GM18907 (cell line): ENCODE results near the gene LRP3.
A peak's percentile ranks its signal among the peaks of the same experiment; 100 is the strongest.

ENCODE experiments used
- ATAC-seq: cut with Tn5 transposase; IDR thresholded peaks from one replicate; pipeline ENCODE4 v1.9.1; 2021; ENCODE audit warnings: mild to moderate bottlenecking, moderate library complexity; ENCODE audit not compliant: unreplicated experiment

The LRP3 gene

GRCh38 chr19:33235269-33235995 is 41.3 kb downstream of the LRP3 start:
- peak; percentile 95 for ATAC-seq

GRCh38 chr19:33235996-33236350 is 41.8 kb downstream of the LRP3 start:
- ATAC-seq: no peak

- ATAC-seq: no peak
Observed at GRCh38 chr19:33236696-33237390, 42.7 kb downstream of the LRP3 start.

GRCh38 chr19:33238481-33239149 is 44.5 kb downstream of the LRP3 start:
- ATAC-seq: no peak

- no peak for ATAC-seq
Observed at GRCh38 chr19:33239223-33239975, 45.3 kb downstream of the LRP3 start.

- ATAC-seq: no peak
Observed at GRCh38 chr19:33240181-33240771, 46.1 kb downstream of the LRP3 start.

- ATAC-seq: no peak
Observed at GRCh38 chr19:33241091-33241529, 47.0 kb downstream of the LRP3 start.

GRCh38 chr19:33241530-33242101 is 47.5 kb downstream of the LRP3 start:
- ATAC-seq: no peak

- ATAC-seq: no peak
Observed at GRCh38 chr19:33242131-33242530, 48.0 kb downstream of the LRP3 start.

- no peak for ATAC-seq
Observed at GRCh38 chr19:33242911-33243310, 48.8 kb downstream of the LRP3 start.

- ATAC-seq: no peak
Observed at GRCh38 chr19:33245948-33246708, 52.0 kb downstream of the LRP3 start.

- no peak for ATAC-seq
Observed at GRCh38 chr19:33246709-33247440, 52.7 kb downstream of the LRP3 start.

GRCh38 chr19:33247441-33247819 is 53.3 kb downstream of the LRP3 start:
- ATAC-seq: no peak

- no peak for ATAC-seq
Observed at GRCh38 chr19:33248104-33248503, 54.0 kb downstream of the LRP3 start.

- no peak for ATAC-seq
Observed at GRCh38 chr19:33248553-33248953, 54.4 kb downstream of the LRP3 start.

- no peak for ATAC-seq
Observed at GRCh38 chr19:33248954-33249613, 55.0 kb downstream of the LRP3 start.

- ATAC-seq: no peak
Observed at GRCh38 chr19:33249740-33250366, 55.7 kb downstream of the LRP3 start.

GRCh38 chr19:33250500-33250899 is 56.4 kb downstream of the LRP3 start:
- ATAC-seq: no peak
